Pancreas (tissue), 10 donors: ENCODE measurements around the gene ZNF3. TPM values are rescaled to one million over a fixed set of nuclear protein-coding genes. Genes with fewer than 3 reads are reported as not detected.
A peak's percentile ranks its signal among the peaks of the same experiment; 100 is the strongest.

Experiments used
- ATAC-seq, 4 donors: fragments of 200-7000 bp; cut with Tn5 transposase; one replicate each; pipeline versions ENCODE4 v1.8.0 to v1.9.1; 2020; ENCODE audit warnings: mild to moderate bottlenecking in 4 of 4, moderate library complexity in 4 of 4
- DNase-seq, 6 donors: peaks; one replicate each; pipeline ENCODE4 v3.0.0-alpha.2; 2020
- FAIRE-seq: peaks from 2 replicates; lab custom pipeline; 2012; peaks lifted over from hg19 to GRCh38; lab: Jason Lieb, UNC
- H3K27ac ChIP-seq, 4 donors: fragments of 200-600 bp; sonication (generic); 1 replicate in 3 of 4; 2 replicates in 1 of 4; pipeline versions ENCODE4 v1.5.0 to v1.8.0; 2020
- H3K27me3 ChIP-seq, 4 donors: fragments of 200-600 bp; one replicate each; pipeline ENCODE4 v1.8.0; 2021
- H3K36me3 ChIP-seq, 3 donors: fragments of 200-600 bp; sonication (generic) in 1 of 3; one replicate each; pipeline versions ENCODE4 v1.5.0 to v1.8.0; 2020 to 2021
- H3K4me1 ChIP-seq, 3 donors: fragments of 200-600 bp; one replicate each; pipeline ENCODE4 v1.8.0; 2021
- H3K4me3 ChIP-seq, 4 donors: fragments of 200-600 bp; sonication (generic) in 2 of 4; one replicate each; pipeline versions ENCODE4 v1.5.0 to v1.8.0; 2020 to 2021
- H3K9me3 ChIP-seq, 4 donors: fragments of 200-600 bp; one replicate each; pipeline ENCODE4 v1.8.0; 2021
- WGBS, 2 donors: extraction: QIAGEN DNeasy Blood & Tissue Kit; methylation state at CpG; one replicate each; pipeline ENCODE4 v1.1.7; 2013; 5-methylcytosine and 5-hydroxymethylcytosine counted together
- intact Hi-C, 3 donors: fragments of 100-400 bp; cut with DNase I; formaldehyde crosslinking; loops; one replicate each; pipeline versions ENCODE4 v1.11.1 to v1.14.2; 2022
- polyA plus RNA-seq, 2 donors: library from polyadenylated mRNA; stranded (reverse); fragments of 200-250 nt; gene quantifications; one replicate each; pipeline ENCODE4 v1.2.3, GENCODE V29; 2013
- total RNA-seq, 6 donors: library from RNA; stranded (reverse); fragmentation: NEBNext Ultra II Directional in 4 of 6; extraction: Animal tissue kit (Norgen Biotek cat#: 25700) in 4 of 6; gene quantifications; one replicate each; pipeline versions ENCODE4 v1.2.1 to v1.2.4, GENCODE V29; 2021 to 2023
- TF ChIP-seq, protein P1 (sequence below), 4 donors: fragments of 200-600 bp; sonication (generic) in 3 of 4; IDR thresholded peaks; one replicate each; pipeline versions ENCODE4 v1.5.0 to v1.8.0; 2021; ENCODE audit warnings: antibody characterized with exemption in 4 of 4
- donor health status: healthy with polysubstance abuse.
- donor health status: DM: no; HTN: no; CAD: no; lungs with moderate emphysema.
- donor health status: DM: no; HTN: no; CAD: no.
- donor health status: control.
- donor health status: control.
- donor health status: Bipolar disorder and iron deficiency.
- donor health status: DM: yes; HTN: yes; CAD: no.
- donor health status: DM: no; HTN: no; CAD: no.
- donor health status: DM: no; HTN: no; CAD: no.
- donor health status: DM: yes; HTN: yes; CAD: no.

ZNF3 gene
- total and polyA plus RNA-seq, 8 donors, result 9.6 to 21.2 (median 15.3) TPM

DNA sequence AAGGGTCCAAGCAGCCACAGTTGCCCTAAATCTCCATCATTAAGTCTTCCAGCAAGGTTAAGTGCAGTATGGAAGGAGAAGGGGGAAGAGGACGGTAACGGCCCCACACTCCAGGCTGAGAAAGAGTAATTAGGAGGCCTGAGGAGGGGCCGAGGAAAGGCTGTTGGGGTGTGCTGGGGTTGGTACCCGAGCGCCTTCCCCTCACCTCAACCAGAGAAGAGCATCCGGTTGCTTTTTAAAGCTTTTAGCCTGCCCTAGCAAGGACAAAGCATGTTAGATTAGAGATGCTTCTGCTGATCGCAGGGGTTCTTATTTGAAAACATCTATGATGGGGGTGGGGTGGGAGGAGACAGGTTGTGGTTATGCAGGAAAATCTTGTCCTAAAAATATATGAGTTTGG is 40.9 kb downstream of the ZNF3 start:
- Histone ChIP-seq H3K36me3 (no peaks in the 10 kb centered on the region), H3K27ac (no peak overlapping the region), H3K4me3 (no peak overlapping the region), H3K27me3 (no peaks in the 10 kb centered on the region), H3K9me3 (no peaks in the 10 kb centered on the region), H3K4me1 (peaks cover 16 to 21% (median 20%) of the 10 kb centered on the region in 3 donors)
- DNase-seq, result no peak
- 88 to 92% methylated on average over 7 of the region's 7 CpGs for WGBS, 2 donors
- no peak for FAIRE-seq
- ATAC-seq, result no peak
- TF ChIP-seq, protein P1, sequence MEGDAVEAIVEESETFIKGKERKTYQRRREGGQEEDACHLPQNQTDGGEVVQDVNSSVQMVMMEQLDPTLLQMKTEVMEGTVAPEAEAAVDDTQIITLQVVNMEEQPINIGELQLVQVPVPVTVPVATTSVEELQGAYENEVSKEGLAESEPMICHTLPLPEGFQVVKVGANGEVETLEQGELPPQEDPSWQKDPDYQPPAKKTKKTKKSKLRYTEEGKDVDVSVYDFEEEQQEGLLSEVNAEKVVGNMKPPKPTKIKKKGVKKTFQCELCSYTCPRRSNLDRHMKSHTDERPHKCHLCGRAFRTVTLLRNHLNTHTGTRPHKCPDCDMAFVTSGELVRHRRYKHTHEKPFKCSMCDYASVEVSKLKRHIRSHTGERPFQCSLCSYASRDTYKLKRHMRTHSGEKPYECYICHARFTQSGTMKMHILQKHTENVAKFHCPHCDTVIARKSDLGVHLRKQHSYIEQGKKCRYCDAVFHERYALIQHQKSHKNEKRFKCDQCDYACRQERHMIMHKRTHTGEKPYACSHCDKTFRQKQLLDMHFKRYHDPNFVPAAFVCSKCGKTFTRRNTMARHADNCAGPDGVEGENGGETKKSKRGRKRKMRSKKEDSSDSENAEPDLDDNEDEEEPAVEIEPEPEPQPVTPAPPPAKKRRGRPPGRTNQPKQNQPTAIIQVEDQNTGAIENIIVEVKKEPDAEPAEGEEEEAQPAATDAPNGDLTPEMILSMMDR (IDR thresholded peaks at IDR 0.05), result no peak
- intact Hi-C loops, result loop anchor here in 1 of 3 donors (5.0 kb wide), 1 partner anchor 43 kb away; no protein-coding TSS in a partner anchor

DNA sequence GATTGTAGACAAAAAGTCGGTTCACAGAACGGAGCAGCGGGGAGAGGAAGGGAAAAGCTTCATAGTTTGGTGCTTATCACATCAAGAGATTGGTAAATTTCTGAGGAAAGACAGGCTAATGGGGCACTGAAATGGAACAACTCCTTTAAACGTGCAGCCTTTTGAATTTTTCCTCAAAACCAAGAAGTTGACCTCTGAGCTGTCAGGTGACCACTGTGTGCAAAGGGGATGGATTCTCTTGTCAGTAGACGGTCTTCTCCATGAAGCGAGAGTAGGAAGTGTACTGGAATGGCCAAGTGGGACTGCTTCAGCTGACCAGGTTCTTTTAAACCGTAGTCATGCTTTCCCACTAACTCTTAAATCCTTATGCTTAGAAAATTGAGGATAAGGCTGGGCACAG is 43.2 kb downstream of the ZNF3 start:
- H3K4me3 ChIP-seq, result no peak overlapping the region
- FAIRE-seq (no peak), DNase-seq (no peak), ATAC-seq (no peak)
- intact Hi-C loops, result no loop called here
- TF ChIP-seq, protein P1 (IDR thresholded peaks at IDR 0.05), result no peak
- peaks cover 16 to 25% (median 20%) of the 10 kb centered on the region in 3 donors for H3K4me1 ChIP-seq
- no peaks in the 10 kb centered on the region for H3K9me3 ChIP-seq
- 86 to 90% methylated on average over 7 of the region's 7 CpGs for WGBS, 2 donors
- H3K27ac ChIP-seq, result no peak overlapping the region
- H3K36me3 ChIP-seq, result peaks cover 0 to 16% (median 7%) of the 10 kb centered on the region in 3 donors
- no peaks in the 10 kb centered on the region for H3K27me3 ChIP-seq

DNA sequence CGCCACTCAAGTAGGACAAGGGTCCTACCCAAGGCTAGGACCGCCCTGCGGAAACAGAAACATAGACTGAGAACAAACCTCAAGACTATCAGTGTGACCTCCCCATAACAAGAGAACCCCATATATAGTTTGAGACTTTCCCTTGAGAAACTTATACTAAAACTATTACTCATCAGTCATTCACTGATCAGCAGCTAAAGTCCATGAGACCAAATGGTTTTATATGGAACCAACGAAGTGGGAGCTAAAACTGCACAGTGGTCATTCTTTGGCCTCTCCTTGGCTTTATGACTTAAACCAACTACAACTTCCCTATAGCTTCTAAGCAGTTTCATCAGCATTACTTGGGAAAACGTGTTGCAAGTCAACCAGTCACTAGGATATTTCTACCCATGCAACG is 45.6 kb downstream of the ZNF3 start:
- Histone ChIP-seq H3K27ac (peak overlapping the region in 2 of 4 donors; percentile 14 to 48), H3K27me3 (no peaks in the 10 kb centered on the region), H3K9me3 (no peaks in the 10 kb centered on the region), H3K36me3 (peaks cover 0 to 36% (median 13%) of the 10 kb centered on the region in 3 donors), H3K4me3 (no peak overlapping the region), H3K4me1 (peaks cover 16 to 25% (median 20%) of the 10 kb centered on the region in 3 donors)
- intact Hi-C loops, result no loop called here
- ATAC-seq (no peak), FAIRE-seq (no peak), DNase-seq (no peak)
- WGBS, 2 donors, result 96 to 97% methylated on average over 6 of the region's 6 CpGs
- TF ChIP-seq, protein P1 (IDR thresholded peaks at IDR 0.05), result no peak

DNA sequence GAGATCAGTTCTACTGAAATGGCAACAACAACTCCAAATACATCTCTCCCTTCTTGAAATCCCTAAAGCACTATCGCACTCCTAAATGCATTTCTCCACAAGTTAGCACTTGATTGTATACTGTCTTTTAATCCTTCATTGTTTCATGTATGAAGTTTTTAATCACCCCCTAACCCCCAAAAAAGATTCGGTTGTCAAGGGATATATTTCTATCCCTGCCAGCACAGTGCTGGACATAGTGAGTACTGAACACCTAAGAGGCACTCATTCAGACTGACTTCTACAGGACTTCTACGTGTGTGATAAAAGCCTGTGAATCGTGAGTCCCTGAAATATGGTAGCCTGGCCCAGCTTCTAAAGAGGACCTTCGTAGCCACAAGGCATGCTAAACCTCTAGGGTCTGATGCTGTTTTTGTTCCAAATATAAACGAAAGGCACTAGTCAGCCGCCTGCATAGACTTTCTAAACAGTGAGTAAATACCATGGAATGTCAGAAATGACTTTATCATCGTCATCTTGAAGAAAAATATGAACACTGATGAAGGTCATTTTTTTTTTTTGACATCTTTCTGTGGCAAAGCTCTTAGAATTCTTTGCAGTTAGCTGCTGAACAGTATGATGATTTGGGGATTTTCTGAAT is 46.5 kb downstream of the ZNF3 start:
- FAIRE-seq (no peak), ATAC-seq (no peak), DNase-seq (no peak)
- Histone ChIP-seq H3K9me3 (no peaks in the 10 kb centered on the region), H3K4me3 (no peak overlapping the region), H3K4me1 (peaks cover 16 to 25% (median 20%) of the 10 kb centered on the region in 3 donors), H3K36me3 (peaks cover 0 to 45% (median 18%) of the 10 kb centered on the region in 3 donors), H3K27ac (no peak overlapping the region), H3K27me3 (no peaks in the 10 kb centered on the region)
- WGBS, 2 donors, result 50 to 62% methylated on average over 8 of the region's 8 CpGs
- intact Hi-C loops, result no loop called here
- TF ChIP-seq, protein P1 (IDR thresholded peaks at IDR 0.05), result no peak

DNA sequence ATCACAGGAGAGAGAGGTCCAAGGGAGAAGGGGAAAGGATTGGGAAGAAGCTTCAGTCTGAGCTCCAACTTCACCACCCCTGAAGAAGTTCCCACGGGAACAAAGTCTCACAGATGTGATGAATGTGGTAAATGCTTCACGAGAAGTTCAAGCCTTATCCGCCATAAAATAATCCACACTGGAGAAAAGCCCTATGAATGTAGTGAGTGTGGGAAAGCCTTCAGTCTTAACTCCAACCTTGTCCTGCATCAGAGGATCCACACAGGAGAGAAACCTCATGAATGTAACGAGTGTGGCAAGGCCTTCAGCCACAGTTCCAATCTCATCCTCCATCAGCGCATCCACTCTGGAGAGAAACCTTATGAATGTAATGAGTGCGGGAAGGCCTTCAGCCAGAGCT is 48.0 kb downstream of the ZNF3 start:
- Histone ChIP-seq H3K36me3 (peaks cover 0 to 50% (median 18%) of the 10 kb centered on the region in 3 donors), H3K27ac (no peak overlapping the region), H3K9me3 (no peaks in the 10 kb centered on the region), H3K27me3 (no peaks in the 10 kb centered on the region), H3K4me3 (no peak overlapping the region), H3K4me1 (peaks cover 16 to 25% (median 20%) of the 10 kb centered on the region in 3 donors)
- DNase-seq (no peak), ATAC-seq (no peak), FAIRE-seq (no peak)
- WGBS, 2 donors, result 88 to 94% methylated on average over 6 of the region's 6 CpGs
- intact Hi-C loops, result no loop called here
- TF ChIP-seq, protein P1 (IDR thresholded peaks at IDR 0.05), result no peak
